HG02938 (cell line): Measurements from ENCODE around the gene ATG4C.

Experiments
- ATAC-seq: cut with Tn5 transposase; IDR thresholded peaks from one replicate; pipeline ENCODE4 v1.9.1; 2021; ENCODE audit warnings: mild to moderate bottlenecking, moderate library complexity; ENCODE audit not compliant: unreplicated experiment

Gene ATG4C

DNA sequence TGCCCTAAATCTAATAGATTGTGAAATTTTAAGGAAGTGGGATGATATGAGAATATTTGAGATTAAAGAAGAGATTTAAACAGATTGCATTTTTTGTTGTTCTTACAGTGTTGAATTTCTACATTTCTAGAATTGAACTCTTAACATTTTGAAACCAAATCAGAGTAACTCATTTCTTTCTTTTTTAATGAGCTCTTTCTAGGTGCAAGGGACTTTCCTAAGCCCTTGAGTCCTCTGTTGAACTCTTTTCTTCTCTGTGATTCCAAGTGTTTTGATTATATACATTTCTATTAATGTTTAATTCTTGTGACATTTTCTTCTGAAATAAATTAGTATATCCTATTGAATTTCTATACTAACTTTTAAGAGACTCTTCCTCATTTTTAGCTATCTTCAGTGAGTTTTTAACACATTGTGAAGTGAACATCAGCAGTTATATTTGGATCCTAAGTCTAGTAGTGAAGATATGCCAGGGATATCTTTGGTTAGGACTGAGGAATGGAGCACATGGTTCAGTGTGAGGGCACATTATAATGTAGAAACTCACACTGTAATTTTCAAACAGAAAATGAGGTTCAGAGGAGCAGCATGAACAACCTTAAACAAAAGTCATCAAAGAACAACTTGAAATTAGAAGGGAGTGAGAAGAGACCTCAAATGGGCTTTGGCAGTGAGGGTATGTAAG is 53.1 kb downstream of the ATG4C start:
- ATAC-seq: no peak

DNA sequence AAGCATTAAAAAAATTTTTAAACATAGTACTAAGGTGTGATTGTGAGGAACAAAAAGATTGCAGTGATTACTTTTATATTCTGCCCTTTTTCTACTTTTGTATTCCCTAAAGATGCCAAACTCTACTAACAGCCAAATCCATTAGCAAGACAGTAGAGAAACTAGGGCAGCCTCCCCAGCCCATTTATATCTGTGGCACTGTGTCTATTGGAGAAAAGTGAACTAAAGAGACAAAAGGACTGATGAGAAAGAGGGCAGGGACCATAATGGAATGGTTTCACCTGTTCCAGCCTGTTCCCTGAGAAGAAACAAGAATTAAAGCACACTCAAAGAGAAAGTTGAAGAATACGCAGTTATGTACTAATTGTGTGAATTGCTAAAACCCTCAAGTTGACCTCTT is 56.6 kb downstream of the ATG4C start:
- ATAC-seq: no peak

DNA sequence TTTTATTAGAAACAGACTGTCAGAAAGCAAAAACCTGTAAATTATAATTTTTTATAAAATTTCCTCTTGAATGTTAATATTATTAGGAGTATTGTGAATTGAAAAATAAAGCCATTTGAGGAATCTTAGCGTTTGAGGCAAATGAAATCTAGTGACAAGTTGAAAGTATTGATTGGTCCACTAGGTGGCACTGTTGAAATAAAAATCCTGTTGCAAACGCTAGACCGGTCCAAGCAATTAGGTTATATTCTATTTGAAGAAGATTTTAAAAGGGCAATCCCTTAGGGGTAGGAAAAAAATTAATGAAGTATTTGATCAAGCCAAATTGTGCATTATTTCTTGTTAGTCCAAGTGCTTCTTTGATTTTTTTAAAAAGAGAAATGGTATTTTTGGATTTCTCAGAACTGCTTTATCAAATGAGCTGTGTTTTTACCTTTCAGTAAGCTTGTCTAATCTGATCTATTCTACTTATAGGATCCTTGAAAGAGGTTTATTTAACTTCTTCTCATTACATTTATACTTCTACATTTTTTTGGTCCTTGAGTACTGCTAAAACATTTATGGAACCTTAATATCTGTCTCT is 57.7 kb downstream of the ATG4C start:
- ATAC-seq: peak; percentile 75

DNA sequence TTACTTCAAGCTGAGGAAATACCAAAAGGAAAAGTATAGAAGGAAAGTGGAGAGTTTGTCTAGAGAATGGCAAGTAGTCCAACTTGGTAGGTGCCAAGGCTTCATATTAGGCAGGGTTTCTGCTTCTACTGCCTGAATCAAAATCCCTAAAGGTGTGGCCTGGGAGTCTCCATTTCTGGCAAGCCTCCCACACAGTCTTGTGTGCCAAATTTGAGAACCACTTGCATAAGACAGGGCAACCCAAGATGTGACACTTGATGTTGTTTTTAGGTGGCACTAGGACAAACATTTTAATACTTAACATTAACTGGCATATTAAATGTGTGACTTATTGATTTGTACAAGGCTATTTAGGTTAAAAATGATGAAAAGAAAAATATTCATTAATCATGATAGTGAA is 60.1 kb downstream of the ATG4C start:
- no peak for ATAC-seq

DNA sequence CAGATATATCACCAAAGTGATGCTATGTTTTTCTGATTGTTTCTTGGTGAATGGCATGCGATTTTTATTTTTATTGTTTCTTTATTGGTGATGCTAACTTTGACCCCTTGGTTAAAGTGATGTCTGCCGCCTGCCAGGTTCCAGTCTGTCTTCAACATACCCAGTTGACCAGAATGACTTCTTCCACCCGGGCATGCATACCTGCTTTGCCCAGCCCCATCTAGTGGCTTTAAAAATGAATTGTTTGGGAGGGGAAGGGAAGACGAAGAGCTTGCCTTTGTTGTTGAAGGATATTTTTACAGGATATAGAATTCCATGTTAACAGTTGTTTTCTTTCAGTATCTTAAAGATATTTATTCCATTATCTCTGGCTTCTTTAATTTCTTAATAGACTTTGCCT is 65.1 kb downstream of the ATG4C start:
- no peak for ATAC-seq

DNA sequence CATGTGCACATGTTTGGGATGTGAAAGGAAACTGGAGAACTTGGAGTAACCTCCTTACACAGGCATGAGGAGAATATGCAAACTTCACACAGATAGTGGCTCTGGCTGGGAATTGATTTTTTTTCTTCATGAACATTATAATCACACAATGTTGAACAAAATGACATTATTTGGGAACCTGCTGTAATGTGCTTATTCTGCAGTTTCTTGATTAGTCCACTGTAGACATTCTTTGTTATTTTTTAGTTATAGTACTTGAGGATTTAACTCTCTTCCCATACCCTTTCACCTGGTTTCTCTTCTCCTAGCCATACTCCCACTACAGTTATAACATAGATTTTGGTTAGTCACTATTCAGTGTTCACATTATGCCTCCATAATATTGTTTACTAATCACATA is 68.3 kb downstream of the ATG4C start:
- no peak for ATAC-seq

DNA sequence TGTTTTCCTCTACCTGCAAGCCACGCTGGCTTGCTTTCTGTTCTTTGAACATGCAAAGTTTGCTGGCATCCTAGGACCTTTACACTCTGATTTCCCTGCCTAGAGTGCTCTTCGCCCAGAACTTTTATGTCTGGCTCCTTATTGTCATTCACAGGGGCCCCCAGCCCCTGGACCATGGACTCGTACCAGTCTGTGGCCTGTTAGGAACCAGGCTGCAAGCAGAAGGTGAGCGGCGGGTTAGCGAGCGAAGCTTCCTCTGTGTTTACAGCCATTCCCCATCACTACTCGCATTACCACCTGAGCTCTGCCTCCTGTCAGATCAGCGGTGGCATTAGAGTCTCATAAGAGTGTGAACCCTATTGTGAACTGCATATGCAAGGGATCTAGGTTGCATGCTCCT is 73.0 kb downstream of the ATG4C start:
- ATAC-seq: no peak

DNA sequence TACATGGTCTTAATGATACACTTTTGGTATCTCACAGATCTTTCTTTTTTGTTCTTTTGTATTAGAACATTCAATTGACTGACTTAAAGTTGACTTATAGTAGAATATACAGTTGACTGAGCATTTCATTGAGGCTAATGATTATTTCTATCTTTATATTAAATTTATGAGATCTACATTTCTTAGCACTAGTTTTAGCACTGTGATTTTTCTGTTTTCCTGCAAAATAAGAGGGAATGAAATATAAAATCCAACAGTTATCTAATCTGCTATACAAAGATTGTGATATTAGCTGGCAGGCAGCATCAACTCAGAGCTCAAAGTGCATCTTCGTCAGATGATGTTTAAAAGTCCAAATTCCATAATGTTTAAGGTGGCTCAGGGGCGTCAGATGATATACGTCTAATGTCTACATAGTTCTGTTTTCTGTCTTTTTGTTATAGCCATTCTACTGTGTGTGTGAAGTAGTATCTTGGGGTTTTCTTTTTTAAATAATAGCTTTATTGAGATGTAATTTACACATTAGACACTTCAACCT is 85.4 kb downstream of the ATG4C start:
- ATAC-seq: no peak

DNA sequence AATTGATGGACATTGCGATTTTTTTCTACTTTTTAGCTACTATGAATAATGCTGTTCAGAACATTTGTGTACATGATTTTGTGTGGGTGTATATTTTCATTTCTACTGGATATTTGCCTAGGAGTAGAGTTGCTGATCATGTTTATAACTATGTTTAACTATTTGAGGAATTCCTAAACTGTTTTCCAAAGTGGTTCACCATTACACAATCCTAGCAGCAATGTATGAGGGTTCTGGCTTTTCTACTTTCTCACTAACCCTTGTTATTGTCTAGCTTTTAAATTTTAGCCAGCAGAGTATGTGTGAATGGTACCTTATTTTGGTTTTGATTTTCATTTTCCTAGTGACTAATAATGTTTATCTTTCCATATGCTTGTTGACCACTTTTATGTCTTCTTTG is 86.2 kb downstream of the ATG4C start:
- ATAC-seq: no peak

DNA sequence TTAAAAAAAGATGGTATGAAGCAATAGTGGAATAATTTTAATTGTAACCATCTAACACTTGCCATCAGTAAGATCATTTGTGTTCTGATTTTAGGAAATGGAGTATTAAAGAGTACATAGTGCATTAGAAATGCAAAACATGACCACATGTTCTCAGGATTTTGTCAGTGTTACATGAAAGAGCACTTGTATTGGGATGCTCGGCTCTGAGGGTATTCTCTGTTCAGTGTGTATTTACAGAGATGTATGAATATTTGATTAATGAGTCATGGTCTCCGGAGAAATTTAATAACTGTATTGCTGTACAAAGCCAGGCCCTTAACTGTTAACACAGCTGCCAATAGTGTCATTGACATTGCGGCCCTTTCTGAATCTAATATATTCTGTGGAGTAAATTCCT is 91.7 kb downstream of the ATG4C start:
- no peak for ATAC-seq

DNA sequence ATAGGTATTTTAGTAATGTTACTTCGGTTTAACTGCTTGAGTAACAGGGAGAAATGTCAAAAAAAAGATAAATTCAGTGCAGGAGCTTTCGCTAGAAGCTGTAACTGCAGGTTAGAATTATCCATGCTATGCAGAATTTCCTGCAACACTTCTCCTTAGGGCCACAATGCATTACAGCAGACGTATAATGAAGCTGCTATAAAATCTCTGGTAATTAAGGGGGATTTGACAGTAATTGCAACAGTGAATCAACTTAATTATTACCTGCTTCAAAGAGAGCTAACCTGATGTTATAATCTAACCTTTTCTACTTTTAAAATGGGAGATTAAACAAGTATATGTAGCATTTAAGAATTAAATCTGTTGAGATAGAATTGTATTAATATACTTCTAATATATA is 92.6 kb downstream of the ATG4C start:
- no peak for ATAC-seq

DNA sequence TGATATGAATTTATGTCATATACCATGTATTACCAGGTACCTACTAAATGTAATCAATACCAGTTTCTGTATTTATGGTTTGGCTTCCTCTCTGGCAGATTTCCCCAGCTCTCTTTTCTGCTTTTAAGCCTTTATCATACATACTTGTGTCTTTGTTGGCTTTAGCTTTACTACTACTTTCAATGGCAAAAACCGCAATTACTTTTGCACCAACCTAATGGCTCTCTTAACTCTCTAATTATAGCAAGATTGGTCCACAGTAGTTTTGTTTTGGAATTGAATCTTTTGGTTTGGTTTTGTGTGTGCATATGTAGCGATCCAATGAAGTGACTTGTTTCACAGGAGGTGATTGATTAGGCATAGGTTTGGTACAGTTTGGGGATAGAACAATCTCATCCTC is 93.6 kb downstream of the ATG4C start:
- no peak for ATAC-seq

DNA sequence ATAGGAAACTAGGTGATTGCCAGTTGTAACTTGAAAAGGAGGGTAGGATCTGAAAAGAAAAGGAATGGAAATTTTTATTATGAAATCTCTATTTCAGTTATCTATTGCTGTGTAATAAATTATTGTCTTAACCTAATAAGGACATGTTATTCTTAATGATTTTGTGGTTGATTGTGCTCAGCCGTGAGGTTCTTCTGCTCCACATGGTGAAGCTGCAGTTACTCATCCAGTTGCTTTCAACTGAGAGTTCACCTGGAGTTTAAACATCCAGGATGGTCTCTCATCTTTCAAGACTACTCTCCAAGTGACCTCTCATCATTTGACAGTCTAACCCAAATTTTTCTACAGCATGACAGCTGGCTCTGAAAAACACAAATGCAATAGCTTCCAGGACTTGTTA is 96.0 kb downstream of the ATG4C start:
- no peak for ATAC-seq

DNA sequence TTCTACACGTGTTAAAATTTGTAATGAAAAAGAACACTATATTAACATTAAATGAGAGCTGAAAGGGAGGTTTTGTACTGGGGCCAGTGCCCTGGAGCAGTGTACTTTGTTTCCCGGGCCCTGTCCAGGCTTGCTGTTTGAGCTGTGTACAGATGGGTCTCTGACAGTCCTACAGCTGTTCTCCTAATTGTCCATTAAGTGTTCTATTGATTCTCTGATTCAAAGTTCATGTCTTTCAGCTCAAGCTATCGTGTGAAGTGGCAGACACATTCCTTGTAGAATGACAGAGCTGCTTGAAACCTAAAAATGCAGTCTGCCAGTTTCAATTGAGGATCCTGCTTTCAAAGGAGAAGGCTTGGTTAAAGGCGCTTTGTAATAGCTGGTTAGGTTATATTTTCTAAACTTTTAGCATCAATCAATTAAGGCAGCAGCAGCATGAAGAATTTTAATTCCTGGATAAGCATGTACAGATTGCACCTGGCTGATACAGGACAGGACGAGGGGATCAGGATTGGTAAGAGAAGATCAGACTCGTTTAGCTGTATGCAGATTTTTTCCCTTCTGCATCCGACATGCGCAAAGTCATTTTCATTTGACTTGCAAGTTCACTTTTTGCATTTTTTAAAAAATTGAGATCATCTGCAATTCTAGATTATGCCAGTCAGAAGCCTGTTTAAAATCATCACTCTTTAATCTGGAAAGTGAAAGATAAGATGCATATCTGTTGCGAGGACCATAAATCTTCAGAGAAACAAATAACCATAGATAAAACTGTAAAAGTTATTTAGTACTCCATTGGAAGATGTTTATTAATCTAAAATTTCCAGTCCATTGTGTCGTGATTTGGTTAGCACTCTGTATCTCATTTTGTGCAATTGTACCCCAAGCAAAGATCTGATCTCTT is 98.5 kb downstream of the ATG4C start:
- ATAC-seq: no peak

DNA sequence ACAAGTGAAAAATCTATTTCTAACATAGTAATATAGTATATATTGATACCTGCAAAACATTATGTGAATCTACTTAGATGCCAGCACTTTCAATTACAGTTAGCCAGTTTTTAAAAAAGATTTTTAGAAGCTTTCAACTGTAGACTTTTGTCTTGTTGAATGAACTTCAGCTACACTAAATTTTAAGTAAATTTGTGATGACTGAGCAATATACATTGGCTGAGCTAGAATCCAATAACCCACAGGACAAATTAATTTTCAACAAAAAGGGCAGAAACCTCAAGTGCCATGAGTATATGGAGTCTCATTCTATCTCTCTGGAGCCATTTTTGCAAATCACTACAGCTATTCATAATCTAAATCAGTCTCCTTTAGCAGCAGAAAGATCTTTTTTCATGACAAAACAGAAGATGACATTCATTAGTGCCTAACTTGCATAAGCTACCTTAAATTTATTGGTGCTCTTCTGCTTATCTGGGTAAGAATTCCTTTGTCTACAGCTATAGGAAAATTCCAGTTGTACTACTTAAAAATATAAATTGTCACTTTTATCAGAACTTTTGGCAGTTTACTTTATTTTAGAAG is 100.3 kb downstream of the ATG4C start:
- ATAC-seq: no peak

DNA sequence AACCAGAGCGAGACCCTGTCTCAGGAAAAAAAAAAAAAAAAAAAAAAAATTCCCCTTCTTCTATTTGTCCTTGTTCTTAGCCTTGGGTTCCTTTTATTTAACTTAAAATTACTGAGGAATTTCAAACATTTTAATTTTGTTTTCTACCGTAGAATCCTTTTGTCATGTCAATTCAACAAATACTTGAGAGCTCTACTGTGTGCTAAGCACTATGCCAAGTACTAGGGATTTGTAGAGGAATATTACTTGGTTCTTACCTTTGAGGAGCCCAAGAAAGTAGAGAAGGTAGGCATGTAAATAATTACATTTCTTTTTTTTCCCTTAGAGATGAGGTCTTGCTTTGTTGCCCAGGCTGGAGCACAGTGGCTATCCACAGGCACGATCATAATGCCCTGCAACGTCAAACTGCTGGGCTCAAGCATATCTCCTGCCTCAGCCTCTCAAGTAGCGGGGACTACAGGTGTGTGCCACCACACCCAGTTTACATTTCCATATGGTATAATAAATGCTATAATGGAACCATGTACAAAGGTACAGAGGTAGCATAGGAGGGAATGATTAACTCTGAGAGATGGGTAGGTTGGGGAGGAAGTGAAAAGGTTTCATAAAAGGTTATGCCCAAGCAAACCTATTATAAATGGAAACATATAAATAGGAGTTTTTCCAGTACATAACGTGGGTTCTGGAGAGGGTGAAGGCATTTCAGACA is 104.0 kb downstream of the ATG4C start:
- ATAC-seq: no peak

DNA sequence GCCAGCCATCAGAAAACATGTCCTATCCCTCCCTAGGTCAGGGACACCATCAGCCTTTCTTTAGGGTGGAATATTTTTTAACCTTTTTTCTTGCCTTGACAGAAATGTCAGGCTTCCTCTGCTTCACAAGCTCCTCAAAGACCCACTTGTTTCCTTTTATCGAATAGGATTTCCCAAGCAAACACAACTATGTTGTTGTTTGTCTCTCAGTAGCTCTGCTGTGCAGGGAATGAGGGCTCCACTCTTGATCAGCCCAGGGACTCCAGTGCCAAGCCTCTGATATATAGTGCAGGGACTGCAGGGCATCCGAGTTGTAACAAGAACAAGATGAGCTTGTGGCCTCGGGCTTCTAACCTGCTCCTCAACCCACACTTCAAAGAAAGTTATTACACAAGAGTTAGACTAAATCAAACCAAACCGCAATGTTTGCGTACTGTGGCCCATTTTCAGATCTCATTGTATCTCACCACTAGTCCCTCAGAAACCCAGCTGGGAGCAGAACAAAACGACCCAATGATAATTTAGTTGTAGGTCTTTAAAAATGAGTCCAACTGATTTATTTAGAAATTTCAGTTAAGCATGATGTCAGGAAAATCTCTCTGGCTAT is 108.1 kb downstream of the ATG4C start:
- no peak for ATAC-seq

DNA sequence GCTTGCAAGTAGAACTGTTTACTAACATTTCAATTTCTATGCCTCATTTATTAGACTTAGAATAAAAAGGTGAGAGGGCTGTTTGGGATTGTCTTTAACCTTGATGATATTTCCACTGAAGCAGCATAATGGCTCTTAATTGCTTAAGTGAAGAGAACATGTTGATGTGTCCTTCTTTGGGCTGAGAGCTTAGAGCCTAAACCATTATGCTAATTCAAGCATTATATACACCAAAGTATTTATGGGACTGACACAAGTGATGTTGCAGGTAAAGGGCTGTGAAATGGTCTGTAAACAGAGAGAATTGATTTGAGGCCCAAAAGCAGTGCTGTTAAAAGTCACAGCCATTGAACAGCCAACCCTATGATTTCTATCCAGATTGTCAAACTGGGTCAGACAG is 113.9 kb downstream of the ATG4C start:
- ATAC-seq: no peak

DNA sequence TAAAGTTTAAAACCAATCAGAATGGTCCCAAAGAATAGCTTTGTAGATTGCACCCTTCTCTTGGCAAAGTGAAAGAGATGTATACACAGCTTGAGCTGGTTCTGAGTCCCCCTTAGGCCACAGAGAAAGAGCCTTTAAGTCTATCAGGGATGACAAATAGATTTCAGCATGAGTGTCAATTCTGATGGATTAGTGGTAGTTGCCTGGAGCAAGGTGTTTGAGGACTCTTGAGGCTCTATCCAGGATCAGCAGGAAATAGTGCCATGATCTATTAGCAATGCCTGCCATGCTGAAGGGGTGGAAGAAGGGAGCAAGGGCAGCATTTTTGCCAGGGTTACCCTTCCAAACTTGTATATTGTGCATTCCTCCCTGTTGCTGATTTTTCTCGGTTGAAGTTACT is 116.6 kb downstream of the ATG4C start:
- ATAC-seq: no peak

DNA sequence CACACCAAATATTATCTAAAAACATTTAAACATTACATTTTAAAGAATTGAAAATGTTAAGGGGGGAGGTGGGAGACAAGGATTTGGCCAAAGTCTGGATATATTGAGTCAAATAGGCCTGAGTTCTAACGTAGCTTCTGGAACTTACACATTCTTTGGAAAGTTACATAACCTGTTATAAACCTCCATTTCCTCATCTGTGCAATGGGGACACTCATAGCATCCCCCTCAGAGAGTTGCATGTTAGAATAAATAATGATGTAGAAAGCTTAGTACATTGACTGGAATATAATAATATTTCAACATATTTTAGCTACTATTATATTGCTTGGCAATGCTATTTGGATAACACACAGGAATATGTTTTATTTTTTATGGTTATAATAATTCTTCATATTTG is 117.7 kb downstream of the ATG4C start:
- no peak for ATAC-seq
